Endothelial cell of umbilical vein (primary cell): ENCODE measurements around the gene ECEL1. TPM values are rescaled to one million over a fixed set of nuclear protein-coding genes. Genes with fewer than 3 reads are reported as not detected.

Experiments used
- BruUV-seq: library from RNA; stranded (reverse); fragments of 400-500 nt; replicated peaks from 2 replicates; lab custom pipeline; 2021; lab: Mats Ljungman, UMichigan
- CTCF ChIA-PET: fragments of 300-600, 350-600 bp; sonication (Branson Sonifier 250); formaldehyde crosslinking; loops from one replicate; lab custom pipeline; 2021; ENCODE audit warnings: antibody characterized with exemption, inconsistent platforms; lab: Charles Lee
- POLR2A ChIA-PET: fragments of 300-600, 350-600 bp; sonication (Branson Sonifier 250); formaldehyde crosslinking; loops from one replicate; lab custom pipeline; 2021; ENCODE audit warnings: antibody characterized with exemption, inconsistent platforms; lab: Charles Lee
- DNase-seq: peaks from one replicate; pipeline ENCODE4 v3.0.0-alpha.2; 2011; ENCODE audit warnings: low read depth, low spot score
- FAIRE-seq: peaks from 2 replicates; lab custom pipeline; 2011; peaks lifted over from hg19 to GRCh38; lab: Jason Lieb, UNC
- H2AFZ ChIP-seq: 2 replicates; pipeline ENCODE4 v1.6.0; 2012; ENCODE audit warnings: low read depth, low read length, control low read depth, inconsistent platforms
- H3K27ac ChIP-seq: 2 replicates; pipeline ENCODE4 v1.5.1; 2011; ENCODE audit warnings: low read depth, mild to moderate bottlenecking, control low read depth, low read length, moderate library complexity; ENCODE audit not compliant: insufficient read depth
- H3K27me3 ChIP-seq, 2 experiments: 2 replicates each; pipeline versions ENCODE4 v1.6.0 to v1.6.1; 2011; ENCODE audit warnings: low read length in 2 of 2, mixed read lengths in 1 of 2; ENCODE audit not compliant: control insufficient read depth in 2 of 2, insufficient read depth in 2 of 2
- H3K36me3 ChIP-seq, 2 experiments: 2 replicates in 1 of 2; 3 replicates in 1 of 2; pipeline ENCODE4 v1.5.1; 2011; ENCODE audit warnings: low read length in 2 of 2, mild to moderate bottlenecking in 1 of 2, moderate library complexity in 1 of 2; ENCODE audit not compliant: control insufficient read depth in 2 of 2, insufficient read depth in 2 of 2; ENCODE audit errors: extremely low read depth in 1 of 2
- H3K4me1 ChIP-seq: 3 replicates; pipeline ENCODE4 v1.5.1; 2011; ENCODE audit warnings: mild to moderate bottlenecking, low read length; ENCODE audit not compliant: control insufficient read depth, insufficient read depth; ENCODE audit errors: extremely low read depth
- H3K4me2 ChIP-seq: 2 replicates; pipeline ENCODE4 v1.6.1; 2011; ENCODE audit warnings: low read length, control low read depth, mixed read lengths; ENCODE audit not compliant: insufficient read depth
- H3K4me3 ChIP-seq, 3 experiments: fragments of 200-600 bp in 1 of 3; sonication (generic), shearing (Covaris generic) in 1 of 3; replicated peaks in 1 of 3; 2 replicates each; pipeline ENCODE4 v1.5.1; 2011 to 2016; ENCODE audit warnings: control low read depth in 3 of 3, low read length in 3 of 3, mild to moderate bottlenecking in 2 of 3, inconsistent platforms in 1 of 3, low read depth in 1 of 3, moderate library complexity in 1 of 3; ENCODE audit not compliant: insufficient read depth in 1 of 3
- H3K79me2 ChIP-seq: 2 replicates; pipeline ENCODE4 v1.6.0; 2012; ENCODE audit warnings: low read length, inconsistent platforms; ENCODE audit not compliant: control insufficient read depth, insufficient read depth
- H3K9ac ChIP-seq: replicated peaks from 2 replicates; pipeline ENCODE3; 2011; ENCODE audit warnings: low read length, control low read depth; ENCODE audit not compliant: insufficient read depth; ENCODE audit errors: extremely low read depth
- H3K9me1 ChIP-seq: replicated peaks from 3 replicates; pipeline ENCODE4 v1.6.0; 2011; ENCODE audit warnings: mild to moderate bottlenecking, low read length; ENCODE audit not compliant: control insufficient read depth, insufficient read depth; ENCODE audit errors: extremely low read depth
- H3K9me3 ChIP-seq: replicated peaks from 2 replicates; pipeline ENCODE4 v1.5.1; 2012; ENCODE audit warnings: low read length, inconsistent platforms; ENCODE audit not compliant: control insufficient read depth, insufficient read depth
- H4K20me1 ChIP-seq: replicated peaks from 2 replicates; pipeline ENCODE3; 2011; ENCODE audit warnings: mild to moderate bottlenecking, low read length; ENCODE audit not compliant: control insufficient read depth, insufficient read depth; ENCODE audit errors: extremely low read depth
- EZH2 ChIP-seq: IDR thresholded peaks from 2 replicates; pipeline ENCODE4 v1.6.1; 2012; ENCODE audit warnings: borderline replicate concordance, low read depth, mild to moderate bottlenecking, moderate library complexity, low read length, inconsistent platforms; ENCODE audit not compliant: severe bottlenecking
- FOS ChIP-seq: IDR thresholded peaks from 2 replicates; pipeline ENCODE4 v1.6.1; 2011; ENCODE audit warnings: mild to moderate bottlenecking, low read length, moderate library complexity, borderline replicate concordance; ENCODE audit not compliant: insufficient read depth
- GATA2 ChIP-seq: IDR thresholded peaks from 2 replicates; pipeline ENCODE4 v1.7.0; 2011; ENCODE audit warnings: low read depth, mild to moderate bottlenecking, moderate library complexity, mixed read lengths, low read length; ENCODE audit not compliant: insufficient read length, insufficient read depth
- JUN ChIP-seq: IDR thresholded peaks from 2 replicates; pipeline ENCODE4 v1.6.1; 2011; ENCODE audit warnings: borderline replicate concordance, low read depth; ENCODE audit not compliant: insufficient read length, insufficient read depth
- MYC ChIP-seq: IDR thresholded peaks from one replicate; pipeline ENCODE4 v1.6.1; 2011; ENCODE audit warnings: mild to moderate bottlenecking, low read depth, low read length
- POLR2A ChIP-seq: IDR thresholded peaks from 2 replicates; pipeline ENCODE4 v1.6.1; 2012; ENCODE audit warnings: low read depth, mild to moderate bottlenecking, control low read depth, low read length
- POLR2AphosphoS5 ChIP-seq: IDR thresholded peaks from 2 replicates; pipeline ENCODE4 v1.6.1; 2012; ENCODE audit warnings: low read depth, mild to moderate bottlenecking, control low read depth, low read length, moderate library complexity; ENCODE audit not compliant: insufficient read depth
- dilution Hi-C: fragments of 300-500 bp; cut with MboI; formaldehyde crosslinking; loops from one replicate; pipeline ENCODE4 v1.15.0; 2019; ENCODE audit warnings: low sequenced_read_pairs; ENCODE audit not compliant: extremely low pct_ligation_motif_present
- intact Hi-C: fragments of 100-400 bp; cut with micrococcal nuclease; formaldehyde crosslinking; loops from one replicate; pipeline ENCODE4 v1.10.0; 2022
- polyA plus RNA-seq, 4 experiments: library from polyadenylated mRNA; depleted of rRNA in 3 of 4; stranded (reverse) in 3 of 4; unstranded in 1 of 4; fragments of >200 nt; gene quantifications; 2 replicates each; pipeline versions ENCODE4 v1.2.1 to v1.2.3, GENCODE V29; 2011 to 2012; ENCODE audit warnings: missing spikeins in 1 of 4
- total RNA-seq: library from RNA; stranded (reverse); gene quantifications from 2 replicates; pipeline ENCODE4 v1.2.3, GENCODE V29; 2021
- TF ChIP-seq, protein P1 (sequence below): IDR thresholded peaks from 2 replicates; pipeline ENCODE4 v1.6.1; 2011; ENCODE audit not compliant: insufficient read depth, insufficient read length
- TF ChIP-seq, protein P2 (sequence below), 2 donors: IDR thresholded peaks; 1 replicate in 1 of 2; 2 replicates in 1 of 2; pipeline ENCODE4 v1.5.1; 2011; ENCODE audit warnings: low read length in 2 of 2, mild to moderate bottlenecking in 2 of 2, moderate library complexity in 2 of 2, control low read depth in 1 of 2, inconsistent platforms in 1 of 2, low read depth in 1 of 2; ENCODE audit not compliant: insufficient read depth in 1 of 2; ENCODE audit errors: extremely low read depth in 1 of 2

ECEL1 gene
- total and polyA plus RNA-seq, 2 donors (not counting 3 experiments of a cell fraction or from before 2014, with no cell fraction given), result not detected

DNA sequence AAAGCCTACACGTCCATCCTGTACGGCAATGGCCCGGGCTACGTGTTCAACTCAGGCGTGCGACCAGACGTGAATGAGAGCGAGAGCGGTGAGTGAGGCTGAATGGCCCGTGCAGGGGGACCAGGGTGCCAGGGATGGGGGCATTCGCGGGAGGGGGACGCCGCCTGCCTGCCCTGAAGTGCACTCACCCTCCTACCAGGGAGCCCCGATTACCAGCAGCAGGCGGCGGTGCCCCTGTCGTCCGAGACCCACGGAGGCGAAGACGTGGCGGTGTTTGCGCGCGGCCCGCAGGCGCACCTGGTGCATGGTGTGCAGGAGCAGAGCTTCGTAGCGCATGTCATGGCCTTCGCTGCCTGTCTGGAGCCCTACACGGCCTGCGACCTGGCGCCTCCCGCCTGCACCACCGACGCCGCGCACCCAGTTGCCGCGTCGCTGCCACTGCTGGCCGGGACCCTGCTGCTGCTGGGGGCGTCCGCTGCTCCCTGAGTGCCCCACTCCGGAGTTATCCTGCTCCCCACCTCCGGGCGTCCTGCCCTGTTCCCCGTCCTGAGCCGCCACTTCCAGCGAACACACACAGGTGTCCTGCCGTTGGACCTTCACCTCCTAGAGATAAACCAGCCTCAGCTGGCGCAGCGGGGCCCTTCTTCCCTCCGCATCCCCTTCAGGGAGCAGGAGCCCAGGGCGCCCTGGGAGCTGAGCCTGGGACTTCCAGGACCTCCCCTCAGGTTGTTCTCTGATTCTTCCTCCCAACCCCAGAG, 28.8 kb downstream of the ECEL1 start:
- no peak overlapping the region for H3K9ac ChIP-seq
- no peaks in the 10 kb centered on the region for H3K9me1 ChIP-seq
- POLR2A ChIA-PET, result no interaction called here
- CTCF ChIA-PET, result interaction anchor here (1.0 kb wide), 1 partner anchor 63 kb away, joined by 3 read pairs; no protein-coding TSS in a partner anchor
- no peak overlapping the region for H3K27ac ChIP-seq
- no peaks in the 10 kb centered on the region for H3K36me3 ChIP-seq
- no peak overlapping the region for H3K4me3 ChIP-seq
- H3K27me3 ChIP-seq, result peaks cover 2 to 10% of the 10 kb centered on the region in 2 experiments
- intact Hi-C loops (no loop called here), dilution Hi-C loops (no loop called here)
- no TSS peak for BruUV-seq
- no peak overlapping the region for H2AFZ ChIP-seq
- H3K79me2 ChIP-seq, result no peaks in the 10 kb centered on the region
- FAIRE-seq (no peak), DNase-seq (no peak)
- no peak overlapping the region for H3K4me2 ChIP-seq
- no peaks in the 10 kb centered on the region for H3K4me1 ChIP-seq
- TF ChIP-seq POLR2A, result no peak
- TF ChIP-seq GATA2, result no peak
- no peak for TF ChIP-seq EZH2
- TF ChIP-seq, protein P1, sequence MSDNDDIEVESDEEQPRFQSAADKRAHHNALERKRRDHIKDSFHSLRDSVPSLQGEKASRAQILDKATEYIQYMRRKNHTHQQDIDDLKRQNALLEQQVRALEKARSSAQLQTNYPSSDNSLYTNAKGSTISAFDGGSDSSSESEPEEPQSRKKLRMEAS, result no peak
- TF ChIP-seq, protein P2, sequence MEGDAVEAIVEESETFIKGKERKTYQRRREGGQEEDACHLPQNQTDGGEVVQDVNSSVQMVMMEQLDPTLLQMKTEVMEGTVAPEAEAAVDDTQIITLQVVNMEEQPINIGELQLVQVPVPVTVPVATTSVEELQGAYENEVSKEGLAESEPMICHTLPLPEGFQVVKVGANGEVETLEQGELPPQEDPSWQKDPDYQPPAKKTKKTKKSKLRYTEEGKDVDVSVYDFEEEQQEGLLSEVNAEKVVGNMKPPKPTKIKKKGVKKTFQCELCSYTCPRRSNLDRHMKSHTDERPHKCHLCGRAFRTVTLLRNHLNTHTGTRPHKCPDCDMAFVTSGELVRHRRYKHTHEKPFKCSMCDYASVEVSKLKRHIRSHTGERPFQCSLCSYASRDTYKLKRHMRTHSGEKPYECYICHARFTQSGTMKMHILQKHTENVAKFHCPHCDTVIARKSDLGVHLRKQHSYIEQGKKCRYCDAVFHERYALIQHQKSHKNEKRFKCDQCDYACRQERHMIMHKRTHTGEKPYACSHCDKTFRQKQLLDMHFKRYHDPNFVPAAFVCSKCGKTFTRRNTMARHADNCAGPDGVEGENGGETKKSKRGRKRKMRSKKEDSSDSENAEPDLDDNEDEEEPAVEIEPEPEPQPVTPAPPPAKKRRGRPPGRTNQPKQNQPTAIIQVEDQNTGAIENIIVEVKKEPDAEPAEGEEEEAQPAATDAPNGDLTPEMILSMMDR (IDR thresholded peaks at IDR 0.05; ENCODE audit: extremely low read depth in 1 of 2, insufficient read depth in 1 of 2, low read depth in 1 of 2, low read length in 2 of 2), result no peak
- no peak for TF ChIP-seq POLR2AphosphoS5
- TF ChIP-seq JUN, result no peak
- TF ChIP-seq FOS, result no peak
- no peak for TF ChIP-seq MYC
- H3K9me3 ChIP-seq, result no peaks in the 10 kb centered on the region
- H4K20me1 ChIP-seq, result no peaks in the 10 kb centered on the region
